ENCODE data around the gene PHGDH. TPM values are rescaled to one million over a fixed set of nuclear protein-coding genes. Genes with fewer than 3 reads are reported as not detected.

The PHGDH gene
- total and polyA plus RNA-seq, 2 experiments from 2014 or later: 86.9 to 89.8 TPM

- H3K4me1 ChIP-seq (ENCODE audit: low read depth): peaks cover 3% of the 10 kb centered on the region
- no peak overlapping the region for H3K4me3 ChIP-seq
- no peaks in the 10 kb centered on the region for H3K9me3 ChIP-seq (ENCODE audit: low read depth)
- no peaks in the 10 kb centered on the region for H3K27me3 ChIP-seq
- DNase-seq (ENCODE audit: low read depth in 1 of 2, low spot score in 1 of 2): no peak
- no peak overlapping the region for H3K27ac ChIP-seq
- H3K36me3 ChIP-seq: no peaks in the 10 kb centered on the region
- TF ChIP-seq, protein P1, sequence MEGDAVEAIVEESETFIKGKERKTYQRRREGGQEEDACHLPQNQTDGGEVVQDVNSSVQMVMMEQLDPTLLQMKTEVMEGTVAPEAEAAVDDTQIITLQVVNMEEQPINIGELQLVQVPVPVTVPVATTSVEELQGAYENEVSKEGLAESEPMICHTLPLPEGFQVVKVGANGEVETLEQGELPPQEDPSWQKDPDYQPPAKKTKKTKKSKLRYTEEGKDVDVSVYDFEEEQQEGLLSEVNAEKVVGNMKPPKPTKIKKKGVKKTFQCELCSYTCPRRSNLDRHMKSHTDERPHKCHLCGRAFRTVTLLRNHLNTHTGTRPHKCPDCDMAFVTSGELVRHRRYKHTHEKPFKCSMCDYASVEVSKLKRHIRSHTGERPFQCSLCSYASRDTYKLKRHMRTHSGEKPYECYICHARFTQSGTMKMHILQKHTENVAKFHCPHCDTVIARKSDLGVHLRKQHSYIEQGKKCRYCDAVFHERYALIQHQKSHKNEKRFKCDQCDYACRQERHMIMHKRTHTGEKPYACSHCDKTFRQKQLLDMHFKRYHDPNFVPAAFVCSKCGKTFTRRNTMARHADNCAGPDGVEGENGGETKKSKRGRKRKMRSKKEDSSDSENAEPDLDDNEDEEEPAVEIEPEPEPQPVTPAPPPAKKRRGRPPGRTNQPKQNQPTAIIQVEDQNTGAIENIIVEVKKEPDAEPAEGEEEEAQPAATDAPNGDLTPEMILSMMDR (IDR thresholded peaks at IDR 0.05; ENCODE audit: low read depth, low read length): no peak
Measured at GRCh38 chr1:119679223-119679622, 32.5 kb upstream of the PHGDH start.

GRCh38 chr1:119680193-119680592 is 31.5 kb upstream of the PHGDH start:
- TF ChIP-seq, protein P1 (IDR thresholded peaks at IDR 0.05; ENCODE audit: low read depth, low read length): no peak
- H3K9me3 ChIP-seq (ENCODE audit: low read depth): no peaks in the 10 kb centered on the region
- no peaks in the 10 kb centered on the region for H3K27me3 ChIP-seq
- H3K4me3 ChIP-seq: no peak overlapping the region
- H3K4me1 ChIP-seq (ENCODE audit: low read depth): no peaks in the 10 kb centered on the region
- H3K27ac ChIP-seq: no peak overlapping the region
- no peaks in the 10 kb centered on the region for H3K36me3 ChIP-seq
- no peak for DNase-seq (ENCODE audit: low read depth in 1 of 2, low spot score in 1 of 2)

DNA sequence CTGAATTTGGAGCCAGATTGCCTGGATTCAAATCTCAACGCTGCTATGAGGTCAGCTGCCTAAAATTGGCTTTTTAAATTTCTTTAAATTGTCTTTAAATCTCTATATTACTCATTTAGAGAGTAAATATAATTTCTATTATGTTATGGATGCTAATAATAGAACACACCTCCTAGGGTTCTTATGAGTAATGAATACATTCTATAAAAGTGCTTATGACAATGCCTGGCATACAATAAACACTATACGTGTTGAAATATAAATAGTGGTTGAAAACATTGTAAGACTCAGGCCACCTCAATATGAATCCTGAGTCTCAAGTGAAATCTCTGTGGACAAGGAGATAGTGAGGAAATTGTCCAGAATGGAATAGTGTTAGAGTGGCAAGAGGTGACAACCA is 31.0 kb upstream of the PHGDH start:
- TF ChIP-seq, protein P1 (IDR thresholded peaks at IDR 0.05; ENCODE audit: low read depth, low read length): no peak
- Histone ChIP-seq H3K4me1 (ENCODE audit: low read depth) (no peaks in the 10 kb centered on the region), H3K9me3 (ENCODE audit: low read depth) (no peaks in the 10 kb centered on the region), H3K4me3 (no peak overlapping the region), H3K36me3 (no peaks in the 10 kb centered on the region), H3K27ac (no peak overlapping the region), H3K27me3 (no peaks in the 10 kb centered on the region)
- no peak for DNase-seq (ENCODE audit: low read depth in 1 of 2, low spot score in 1 of 2)

DNA sequence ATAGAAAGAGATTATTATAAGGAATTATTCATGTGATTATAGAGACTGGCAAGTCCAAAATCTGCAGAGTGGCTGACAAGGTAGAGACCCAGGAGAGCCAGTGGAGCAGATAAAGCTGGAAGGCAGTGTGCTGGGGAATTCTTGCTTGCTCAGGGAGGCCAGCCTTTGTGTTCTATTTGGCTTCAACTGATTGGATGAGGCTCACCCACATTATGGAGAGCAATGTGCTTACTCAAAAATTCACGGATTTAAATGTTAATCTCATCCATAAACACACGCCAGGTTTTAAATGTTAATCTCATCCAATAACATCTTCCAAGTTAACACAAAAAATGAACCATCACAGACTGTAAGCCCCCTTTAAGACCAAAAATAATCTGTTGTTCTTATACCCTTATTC is 30.2 kb upstream of the PHGDH start:
- H3K27ac ChIP-seq: no peak overlapping the region
- H3K27me3 ChIP-seq: no peaks in the 10 kb centered on the region
- H3K4me3 ChIP-seq: no peak overlapping the region
- no peaks in the 10 kb centered on the region for H3K9me3 ChIP-seq (ENCODE audit: low read depth)
- no peak for DNase-seq (ENCODE audit: low read depth in 1 of 2, low spot score in 1 of 2)
- no peaks in the 10 kb centered on the region for H3K4me1 ChIP-seq (ENCODE audit: low read depth)
- H3K36me3 ChIP-seq: no peaks in the 10 kb centered on the region
- TF ChIP-seq, protein P1 (IDR thresholded peaks at IDR 0.05; ENCODE audit: low read depth, low read length): no peak

GRCh38 chr1:119682141-119682540 is 29.6 kb upstream of the PHGDH start:
- Histone ChIP-seq H3K27me3 (no peaks in the 10 kb centered on the region), H3K4me3 (no peak overlapping the region), H3K27ac (no peak overlapping the region), H3K9me3 (ENCODE audit: low read depth) (no peaks in the 10 kb centered on the region), H3K4me1 (ENCODE audit: low read depth) (no peaks in the 10 kb centered on the region), H3K36me3 (no peaks in the 10 kb centered on the region)
- DNase-seq (ENCODE audit: low read depth in 1 of 2, low spot score in 1 of 2): no peak
- TF ChIP-seq, protein P1 (IDR thresholded peaks at IDR 0.05; ENCODE audit: low read depth, low read length): no peak

- Histone ChIP-seq H3K27me3 (no peaks in the 10 kb centered on the region), H3K36me3 (no peaks in the 10 kb centered on the region), H3K27ac (no peak overlapping the region), H3K4me3 (no peak overlapping the region), H3K4me1 (ENCODE audit: low read depth) (no peaks in the 10 kb centered on the region), H3K9me3 (ENCODE audit: low read depth) (no peaks in the 10 kb centered on the region)
- TF ChIP-seq, protein P1 (IDR thresholded peaks at IDR 0.05; ENCODE audit: low read depth, low read length): no peak
- DNase-seq (ENCODE audit: low read depth in 1 of 2, low spot score in 1 of 2): no peak
Measured at GRCh38 chr1:119683893-119684292, 27.8 kb upstream of the PHGDH start.
